ENCODE measurements around the gene DNAI2.
"Not testable (repeated sequence)": the region's sequence is repeated elsewhere in the genome, so short reads cannot be mapped to it uniquely, and the experiment has no call there.

Gene DNAI2

GRCh38 chr17:74245145-74245831 lies 28.7 kb upstream of the DNAI2 start:
- DNase-seq, result no peak

DNA sequence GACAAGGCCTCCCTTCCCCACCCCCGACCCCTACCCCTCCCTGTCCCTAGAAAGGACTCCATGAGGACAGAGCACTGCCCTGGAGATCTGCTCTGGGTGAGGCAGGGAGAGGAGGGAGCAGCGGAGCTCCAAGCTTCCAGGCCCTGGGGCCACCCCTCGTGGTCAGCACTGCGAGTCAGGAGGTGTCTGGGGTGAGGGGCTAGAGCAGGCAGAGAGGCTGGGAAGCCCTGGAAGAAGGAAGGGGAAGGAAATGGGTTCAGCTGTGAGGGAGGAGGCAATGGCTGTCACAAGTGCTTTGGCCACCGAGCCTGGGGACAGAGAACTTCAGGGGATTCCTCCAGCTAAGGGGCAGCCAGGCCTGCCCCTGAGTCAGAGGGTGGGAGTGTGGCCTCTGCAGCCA lies 28.2 kb upstream of the DNAI2 start:
- DNase-seq, result no peak

- no peak for DNase-seq
Measured at GRCh38 chr17:74249590-74250270, 24.3 kb upstream of the DNAI2 start.

GRCh38 chr17:74250324-74250995 lies 23.6 kb upstream of the DNAI2 start:
- DNase-seq, result no peak

GRCh38 chr17:74251051-74251450 lies 23.0 kb upstream of the DNAI2 start:
- no peak for DNase-seq

- no peak for DNase-seq
Measured at GRCh38 chr17:74251569-74251968, 22.5 kb upstream of the DNAI2 start.

GRCh38 chr17:74252211-74252610 lies 21.8 kb upstream of the DNAI2 start:
- no peak for DNase-seq

DNA sequence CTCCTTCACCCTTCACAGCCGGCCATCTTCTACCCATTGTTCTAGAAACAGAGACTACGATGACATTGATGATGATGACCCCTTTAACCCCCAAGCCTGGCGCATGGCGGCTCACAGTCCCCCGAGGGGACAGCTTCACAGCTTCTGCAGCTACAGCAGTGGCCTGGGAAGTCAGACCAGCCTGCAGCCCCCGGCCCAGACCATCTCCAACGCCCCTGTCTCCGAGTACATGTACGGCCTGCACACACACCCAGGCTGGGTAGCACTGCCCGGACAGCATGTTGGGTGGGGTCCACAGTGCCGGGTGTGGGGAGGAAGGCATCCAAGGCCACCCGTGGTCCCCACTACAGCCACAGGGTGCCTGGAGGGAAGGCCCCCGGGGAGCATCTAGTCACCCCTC lies 21.0 kb upstream of the DNAI2 start:
- no peak for DNase-seq

GRCh38 chr17:74257311-74257710 lies 16.7 kb upstream of the DNAI2 start:
- DNase-seq, result no peak

GRCh38 chr17:74259667-74260524 lies 14.1 kb upstream of the DNAI2 start:
- DNase-seq, result no peak

DNA sequence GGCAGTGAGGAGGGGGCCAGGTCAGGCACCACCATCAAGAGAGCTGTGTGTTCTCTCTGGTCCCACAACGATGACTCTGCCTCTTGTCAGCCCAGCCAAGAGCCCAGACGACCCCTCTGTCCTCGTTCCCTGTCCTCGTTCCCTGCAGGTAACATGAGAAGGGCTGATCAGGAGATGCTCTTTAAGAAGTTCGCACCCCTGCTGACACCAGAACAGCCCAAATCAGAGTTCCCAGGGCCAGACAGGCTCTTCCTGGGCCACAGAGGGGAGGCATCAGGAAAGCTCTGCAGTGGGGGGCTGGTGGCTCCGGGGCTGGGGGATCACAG lies 13.5 kb upstream of the DNAI2 start:
- DNase-seq, result no peak

- DNase-seq, result no peak
Measured at GRCh38 chr17:74262601-74263000, 11.4 kb upstream of the DNAI2 start.

DNA sequence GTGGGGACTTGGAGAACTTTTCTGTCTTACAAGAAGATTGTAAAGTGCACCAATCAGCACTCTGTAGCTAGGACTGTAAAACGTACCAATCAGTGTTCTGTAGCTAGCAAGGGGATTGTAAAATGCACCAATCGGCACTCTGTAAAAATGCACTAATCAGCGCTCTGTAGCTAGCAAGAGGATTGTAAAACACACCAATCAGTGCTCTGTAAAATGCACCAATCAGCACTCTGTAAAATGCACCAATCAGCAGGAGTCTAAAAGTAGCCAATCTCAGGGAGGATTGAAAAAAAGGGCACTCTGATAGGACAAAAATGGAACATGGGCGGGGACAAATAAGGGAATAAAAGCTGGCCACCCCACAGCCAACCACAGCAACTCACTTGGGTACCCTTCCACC lies 7.0 kb upstream of the DNAI2 start:
- DNase-seq, result not testable (repeated sequence)

GRCh38 chr17:74267579-74267978 lies 6.5 kb upstream of the DNAI2 start:
- no peak for DNase-seq

GRCh38 chr17:74267987-74268499 lies 6.0 kb upstream of the DNAI2 start:
- DNase-seq, result no peak

GRCh38 chr17:74268558-74268957 lies 5.5 kb upstream of the DNAI2 start:
- DNase-seq, result no peak

DNA sequence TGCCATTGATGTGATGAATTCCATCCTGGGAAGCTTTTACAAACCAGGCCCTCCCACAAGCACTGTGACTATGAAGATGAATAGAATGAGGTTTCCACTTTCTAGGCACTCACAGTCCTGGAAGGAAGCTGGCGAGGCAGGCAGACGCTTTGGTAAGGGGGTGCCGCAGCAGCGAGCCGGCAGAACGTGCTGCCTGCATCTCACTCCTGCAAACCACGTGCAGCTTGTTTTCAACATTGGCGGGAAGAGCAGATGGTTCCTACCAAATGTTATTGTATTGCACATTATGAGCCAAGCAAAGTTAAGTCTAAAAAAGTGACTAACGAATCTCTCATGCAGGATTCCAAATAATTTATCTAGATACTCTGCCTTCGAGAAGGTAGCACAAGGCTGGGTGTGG lies 3.7 kb upstream of the DNAI2 start:
- no peak for DNase-seq

DNA sequence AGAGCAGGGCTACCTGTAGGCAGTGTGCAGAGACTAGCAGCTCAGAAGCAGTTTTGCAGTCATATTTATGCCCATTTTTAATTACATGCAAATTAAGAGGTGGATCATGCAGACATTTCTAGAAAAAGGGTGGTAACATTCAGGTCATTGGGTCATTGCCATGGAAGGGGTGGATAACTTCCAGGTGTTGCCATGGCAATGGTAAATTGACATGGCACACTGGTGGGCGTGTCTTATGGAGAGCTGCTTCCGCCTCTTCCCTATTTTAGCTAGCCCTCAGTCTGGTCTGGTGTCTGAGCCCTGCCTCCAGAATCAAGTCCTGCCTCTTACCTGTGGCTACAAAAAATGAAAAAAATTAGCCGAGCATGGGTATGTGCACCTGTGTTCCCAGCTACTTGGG lies 2.8 kb upstream of the DNAI2 start:
- DNase-seq, result no peak

DNA sequence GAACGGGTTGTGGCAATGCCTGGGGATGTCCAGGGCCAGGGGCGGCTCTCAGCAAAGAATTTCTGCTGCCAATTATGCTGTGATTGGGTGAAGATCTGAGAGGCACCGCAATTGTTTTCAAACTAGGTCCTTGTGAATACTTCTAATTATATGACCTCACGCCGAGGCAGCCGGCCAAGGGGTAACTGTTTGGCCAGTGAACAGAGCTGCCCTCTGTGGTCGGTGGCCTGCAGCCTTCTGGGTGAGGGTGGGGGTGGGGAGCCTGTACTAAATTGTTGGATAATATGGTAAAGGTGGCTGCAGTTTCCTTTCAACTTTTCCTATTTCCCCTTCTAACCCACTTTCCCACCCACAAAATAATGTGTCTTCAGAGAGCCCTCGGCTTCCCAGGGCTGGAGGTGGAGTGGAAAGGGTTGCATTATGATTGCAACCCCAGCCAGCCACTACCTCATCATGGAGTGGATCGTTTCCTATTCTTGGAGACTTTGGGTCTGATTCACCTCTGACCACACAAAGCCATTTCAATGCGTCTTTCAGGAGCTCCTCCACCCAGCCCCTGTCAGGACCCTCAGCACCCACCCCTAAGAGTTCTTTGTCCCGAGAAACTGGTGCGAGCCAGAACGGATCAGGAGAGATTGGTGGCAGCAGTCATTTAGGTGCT lies 2.0 kb upstream of the DNAI2 start:
- no peak for DNase-seq

DNA sequence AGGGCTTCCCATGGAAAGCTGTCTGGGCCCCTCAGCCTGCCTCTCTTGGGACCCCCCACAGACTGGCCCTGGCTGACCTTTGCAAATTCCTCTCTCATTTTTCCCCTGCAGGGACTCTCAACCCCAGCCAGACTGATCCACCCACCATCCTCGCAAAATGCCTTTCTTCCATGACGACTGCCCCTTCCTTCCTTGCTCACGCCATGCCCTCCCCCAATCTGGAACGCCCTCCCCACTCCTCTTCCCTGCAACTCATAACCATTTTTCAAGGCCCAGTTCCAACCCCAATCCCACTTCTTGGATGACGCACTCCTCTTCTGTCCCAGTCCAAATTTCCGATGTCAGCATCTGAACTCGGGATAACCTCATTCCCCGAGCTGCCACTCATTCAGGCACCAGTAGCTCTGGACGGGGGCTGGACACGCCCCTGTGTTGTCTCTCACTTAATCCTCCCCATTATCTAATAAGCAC lies 1.3 kb upstream of the DNAI2 start:
- no peak for DNase-seq

GRCh38 chr17:74274709-74275340 lies 791 bp downstream of the DNAI2 start:
- DNase-seq, result no peak

DNA sequence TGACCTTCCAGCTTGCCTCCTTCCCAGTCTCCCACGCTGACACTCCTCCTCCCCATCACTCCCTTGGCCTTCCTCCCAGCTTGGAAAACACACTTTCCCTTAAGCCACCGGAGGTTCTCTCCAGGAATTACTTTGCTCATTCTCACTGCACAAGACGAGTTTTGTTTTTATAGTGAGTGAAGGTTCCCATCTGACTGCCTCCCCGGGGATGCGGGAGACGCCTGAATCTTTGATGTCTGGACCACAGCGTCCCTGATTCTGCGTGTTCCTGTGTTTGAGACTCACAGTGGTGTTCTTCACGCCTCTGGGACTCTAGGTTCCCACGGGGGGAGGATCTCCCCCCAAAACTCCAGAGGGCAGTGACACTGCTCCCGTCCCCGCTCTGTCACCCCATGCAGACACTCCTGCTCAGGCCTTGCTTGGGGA lies 2.0 kb downstream of the DNAI2 start:
- DNase-seq, result no peak

All from activated naive CD4-positive, alpha-beta T cell treated with anti-CD3 and anti-CD28 coated beads, Interleukin-2, amount 50 U/mL, for 16 hours (primary cell).